Endothelial cell of umbilical vein (primary cell): Measurements from ENCODE around the gene RMND5B. TPM values are rescaled to one million over a fixed set of nuclear protein-coding genes. Genes with fewer than 3 reads are reported as not detected.

ENCODE experiments used
- BruUV-seq: library from RNA; stranded (reverse); fragments of 400-500 nt; replicated peaks from 2 replicates; lab custom pipeline; 2021; lab: Mats Ljungman, UMichigan
- CTCF ChIA-PET: fragments of 300-600, 350-600 bp; sonication (Branson Sonifier 250); formaldehyde crosslinking; loops from one replicate; lab custom pipeline; 2021; ENCODE audit warnings: antibody characterized with exemption, inconsistent platforms; lab: Charles Lee
- POLR2A ChIA-PET: fragments of 300-600, 350-600 bp; sonication (Branson Sonifier 250); formaldehyde crosslinking; loops from one replicate; lab custom pipeline; 2021; ENCODE audit warnings: antibody characterized with exemption, inconsistent platforms; lab: Charles Lee
- DNase-seq: peaks from one replicate; pipeline ENCODE4 v3.0.0-alpha.2; 2011; ENCODE audit warnings: low read depth, low spot score
- FAIRE-seq: peaks from 2 replicates; lab custom pipeline; 2011; peaks lifted over from hg19 to GRCh38; lab: Jason Lieb, UNC
- H2AFZ ChIP-seq: 2 replicates; pipeline ENCODE4 v1.6.0; 2012; ENCODE audit warnings: low read depth, low read length, control low read depth, inconsistent platforms
- H3K27ac ChIP-seq: 2 replicates; pipeline ENCODE4 v1.5.1; 2011; ENCODE audit warnings: low read depth, mild to moderate bottlenecking, control low read depth, low read length, moderate library complexity; ENCODE audit not compliant: insufficient read depth
- H3K27me3 ChIP-seq, 2 experiments: 2 replicates each; pipeline versions ENCODE4 v1.6.0 to v1.6.1; 2011; ENCODE audit warnings: low read length in 2 of 2, mixed read lengths in 1 of 2; ENCODE audit not compliant: control insufficient read depth in 2 of 2, insufficient read depth in 2 of 2
- H3K36me3 ChIP-seq, 2 experiments: 2 replicates in 1 of 2; 3 replicates in 1 of 2; pipeline ENCODE4 v1.5.1; 2011; ENCODE audit warnings: low read length in 2 of 2, mild to moderate bottlenecking in 1 of 2, moderate library complexity in 1 of 2; ENCODE audit not compliant: control insufficient read depth in 2 of 2, insufficient read depth in 2 of 2; ENCODE audit errors: extremely low read depth in 1 of 2
- H3K4me1 ChIP-seq: 3 replicates; pipeline ENCODE4 v1.5.1; 2011; ENCODE audit warnings: mild to moderate bottlenecking, low read length; ENCODE audit not compliant: control insufficient read depth, insufficient read depth; ENCODE audit errors: extremely low read depth
- H3K4me2 ChIP-seq: 2 replicates; pipeline ENCODE4 v1.6.1; 2011; ENCODE audit warnings: low read length, control low read depth, mixed read lengths; ENCODE audit not compliant: insufficient read depth
- H3K4me3 ChIP-seq, 3 experiments: fragments of 200-600 bp in 1 of 3; sonication (generic), shearing (Covaris generic) in 1 of 3; replicated peaks in 1 of 3; 2 replicates each; pipeline ENCODE4 v1.5.1; 2011 to 2016; ENCODE audit warnings: control low read depth in 3 of 3, low read length in 3 of 3, mild to moderate bottlenecking in 2 of 3, inconsistent platforms in 1 of 3, low read depth in 1 of 3, moderate library complexity in 1 of 3; ENCODE audit not compliant: insufficient read depth in 1 of 3
- H3K79me2 ChIP-seq: 2 replicates; pipeline ENCODE4 v1.6.0; 2012; ENCODE audit warnings: low read length, inconsistent platforms; ENCODE audit not compliant: control insufficient read depth, insufficient read depth
- H3K9ac ChIP-seq: replicated peaks from 2 replicates; pipeline ENCODE3; 2011; ENCODE audit warnings: low read length, control low read depth; ENCODE audit not compliant: insufficient read depth; ENCODE audit errors: extremely low read depth
- H3K9me1 ChIP-seq: replicated peaks from 3 replicates; pipeline ENCODE4 v1.6.0; 2011; ENCODE audit warnings: mild to moderate bottlenecking, low read length; ENCODE audit not compliant: control insufficient read depth, insufficient read depth; ENCODE audit errors: extremely low read depth
- H3K9me3 ChIP-seq: replicated peaks from 2 replicates; pipeline ENCODE4 v1.5.1; 2012; ENCODE audit warnings: low read length, inconsistent platforms; ENCODE audit not compliant: control insufficient read depth, insufficient read depth
- H4K20me1 ChIP-seq: replicated peaks from 2 replicates; pipeline ENCODE3; 2011; ENCODE audit warnings: mild to moderate bottlenecking, low read length; ENCODE audit not compliant: control insufficient read depth, insufficient read depth; ENCODE audit errors: extremely low read depth
- EZH2 ChIP-seq: IDR thresholded peaks from 2 replicates; pipeline ENCODE4 v1.6.1; 2012; ENCODE audit warnings: borderline replicate concordance, low read depth, mild to moderate bottlenecking, moderate library complexity, low read length, inconsistent platforms; ENCODE audit not compliant: severe bottlenecking
- FOS ChIP-seq: IDR thresholded peaks from 2 replicates; pipeline ENCODE4 v1.6.1; 2011; ENCODE audit warnings: mild to moderate bottlenecking, low read length, moderate library complexity, borderline replicate concordance; ENCODE audit not compliant: insufficient read depth
- GATA2 ChIP-seq: IDR thresholded peaks from 2 replicates; pipeline ENCODE4 v1.7.0; 2011; ENCODE audit warnings: low read depth, mild to moderate bottlenecking, moderate library complexity, mixed read lengths, low read length; ENCODE audit not compliant: insufficient read length, insufficient read depth
- JUN ChIP-seq: IDR thresholded peaks from 2 replicates; pipeline ENCODE4 v1.6.1; 2011; ENCODE audit warnings: borderline replicate concordance, low read depth; ENCODE audit not compliant: insufficient read length, insufficient read depth
- MYC ChIP-seq: IDR thresholded peaks from one replicate; pipeline ENCODE4 v1.6.1; 2011; ENCODE audit warnings: mild to moderate bottlenecking, low read depth, low read length
- POLR2A ChIP-seq: IDR thresholded peaks from 2 replicates; pipeline ENCODE4 v1.6.1; 2012; ENCODE audit warnings: low read depth, mild to moderate bottlenecking, control low read depth, low read length
- POLR2AphosphoS5 ChIP-seq: IDR thresholded peaks from 2 replicates; pipeline ENCODE4 v1.6.1; 2012; ENCODE audit warnings: low read depth, mild to moderate bottlenecking, control low read depth, low read length, moderate library complexity; ENCODE audit not compliant: insufficient read depth
- dilution Hi-C: fragments of 300-500 bp; cut with MboI; formaldehyde crosslinking; loops from one replicate; pipeline ENCODE4 v1.15.0; 2019; ENCODE audit warnings: low sequenced_read_pairs; ENCODE audit not compliant: extremely low pct_ligation_motif_present
- intact Hi-C: fragments of 100-400 bp; cut with micrococcal nuclease; formaldehyde crosslinking; loops from one replicate; pipeline ENCODE4 v1.10.0; 2022
- polyA plus RNA-seq, 4 experiments: library from polyadenylated mRNA; depleted of rRNA in 3 of 4; stranded (reverse) in 3 of 4; unstranded in 1 of 4; fragments of >200 nt; gene quantifications; 2 replicates each; pipeline versions ENCODE4 v1.2.1 to v1.2.3, GENCODE V29; 2011 to 2012; ENCODE audit warnings: missing spikeins in 1 of 4
- total RNA-seq: library from RNA; stranded (reverse); gene quantifications from 2 replicates; pipeline ENCODE4 v1.2.3, GENCODE V29; 2021
- TF ChIP-seq, protein P1 (sequence below), 2 donors: IDR thresholded peaks; 1 replicate in 1 of 2; 2 replicates in 1 of 2; pipeline ENCODE4 v1.5.1; 2011; ENCODE audit warnings: low read length in 2 of 2, mild to moderate bottlenecking in 2 of 2, moderate library complexity in 2 of 2, control low read depth in 1 of 2, inconsistent platforms in 1 of 2, low read depth in 1 of 2; ENCODE audit not compliant: insufficient read depth in 1 of 2; ENCODE audit errors: extremely low read depth in 1 of 2
- TF ChIP-seq, protein P2 (sequence below): IDR thresholded peaks from 2 replicates; pipeline ENCODE4 v1.6.1; 2011; ENCODE audit not compliant: insufficient read depth, insufficient read length

RMND5B gene
- total and polyA plus RNA-seq, 2 donors (not counting 3 experiments of a cell fraction or from before 2014, with no cell fraction given) = 38.2 to 40.2 TPM

DNA sequence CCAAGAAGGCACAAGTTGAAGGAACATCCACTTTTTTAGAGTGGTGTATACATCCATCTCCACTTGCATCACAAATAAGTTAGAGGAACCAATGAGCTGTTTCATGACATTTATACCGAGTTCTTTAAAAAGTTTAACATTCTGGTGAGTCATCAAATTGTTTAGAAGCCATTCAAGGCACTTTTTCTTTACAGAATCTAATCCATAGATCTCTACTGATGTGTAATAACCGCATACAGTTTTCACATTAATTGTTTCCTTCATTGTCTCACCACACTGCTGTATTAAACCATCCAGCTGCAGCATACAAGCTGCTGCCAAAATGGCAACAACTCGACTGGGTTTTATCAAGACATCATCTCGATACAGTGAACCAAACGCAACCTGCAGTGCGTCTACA is 55.6 kb downstream of the RMND5B start:
- Histone ChIP-seq H4K20me1 (no peaks in the 10 kb centered on the region), H3K4me1 (no peaks in the 10 kb centered on the region), H3K4me2 (no peak overlapping the region), H3K9me1 (no peaks in the 10 kb centered on the region), H3K27ac (no peak overlapping the region), H3K9ac (no peak overlapping the region), H3K36me3 (no peaks in the 10 kb centered on the region), H2AFZ (no peak overlapping the region), H3K27me3 (no peaks in the 10 kb centered on the region), H3K79me2 (no peaks in the 10 kb centered on the region), H3K4me3 (no peak overlapping the region), H3K9me3 (no peaks in the 10 kb centered on the region)
- FAIRE-seq (peak; percentile 33), DNase-seq (no peak)
- CTCF ChIA-PET = interaction anchor here (1.7 kb wide), 1 partner anchor 111 kb away, joined by 5 read pairs; no protein-coding TSS in a partner anchor
- POLR2A ChIA-PET = no interaction called here
- TF ChIP-seq GATA2 (no peak), POLR2A (no peak), POLR2AphosphoS5 (no peak), JUN (no peak), MYC (no peak), EZH2 (no peak), FOS (no peak)
- TF ChIP-seq, protein P1, sequence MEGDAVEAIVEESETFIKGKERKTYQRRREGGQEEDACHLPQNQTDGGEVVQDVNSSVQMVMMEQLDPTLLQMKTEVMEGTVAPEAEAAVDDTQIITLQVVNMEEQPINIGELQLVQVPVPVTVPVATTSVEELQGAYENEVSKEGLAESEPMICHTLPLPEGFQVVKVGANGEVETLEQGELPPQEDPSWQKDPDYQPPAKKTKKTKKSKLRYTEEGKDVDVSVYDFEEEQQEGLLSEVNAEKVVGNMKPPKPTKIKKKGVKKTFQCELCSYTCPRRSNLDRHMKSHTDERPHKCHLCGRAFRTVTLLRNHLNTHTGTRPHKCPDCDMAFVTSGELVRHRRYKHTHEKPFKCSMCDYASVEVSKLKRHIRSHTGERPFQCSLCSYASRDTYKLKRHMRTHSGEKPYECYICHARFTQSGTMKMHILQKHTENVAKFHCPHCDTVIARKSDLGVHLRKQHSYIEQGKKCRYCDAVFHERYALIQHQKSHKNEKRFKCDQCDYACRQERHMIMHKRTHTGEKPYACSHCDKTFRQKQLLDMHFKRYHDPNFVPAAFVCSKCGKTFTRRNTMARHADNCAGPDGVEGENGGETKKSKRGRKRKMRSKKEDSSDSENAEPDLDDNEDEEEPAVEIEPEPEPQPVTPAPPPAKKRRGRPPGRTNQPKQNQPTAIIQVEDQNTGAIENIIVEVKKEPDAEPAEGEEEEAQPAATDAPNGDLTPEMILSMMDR (IDR thresholded peaks at IDR 0.05; ENCODE audit: extremely low read depth in 1 of 2, insufficient read depth in 1 of 2, low read depth in 1 of 2, low read length in 2 of 2) = no peak
- TF ChIP-seq, protein P2, sequence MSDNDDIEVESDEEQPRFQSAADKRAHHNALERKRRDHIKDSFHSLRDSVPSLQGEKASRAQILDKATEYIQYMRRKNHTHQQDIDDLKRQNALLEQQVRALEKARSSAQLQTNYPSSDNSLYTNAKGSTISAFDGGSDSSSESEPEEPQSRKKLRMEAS = no peak
- intact Hi-C loops = no loop called here
- no TSS peak for BruUV-seq
- dilution Hi-C loops = no loop called here
